Activated CD4-positive, alpha-beta T cell treated with anti-CD3 and anti-CD28 coated beads for 36 hours (primary cell): ENCODE results near the gene PP2D1. TPM values are rescaled to one million over a fixed set of nuclear protein-coding genes. Genes with fewer than 3 reads are reported as not detected.
"Not testable (repeated sequence)": the region's sequence is repeated elsewhere in the genome, so short reads cannot be mapped to it uniquely, and the experiment has no call there.

Experiments used
- ATAC-seq: fragments of 200-7000 bp; cut with Tn5 transposase; one replicate; pipeline ENCODE4 v1.10.0; 2021; ENCODE audit warnings: mild to moderate bottlenecking, moderate library complexity
- CTCF ChIA-PET: fragments of 350-600 bp; sonication (Branson Sonifier 250); formaldehyde crosslinking; loops from one replicate; lab custom pipeline; 2021; ENCODE audit warnings: antibody characterized with exemption; lab: Charles Lee
- POLR2A ChIA-PET: fragments of 350-600 bp; sonication (Branson Sonifier 250); formaldehyde crosslinking; loops from one replicate; lab custom pipeline; 2021; ENCODE audit warnings: antibody characterized with exemption, inconsistent platforms; lab: Charles Lee
- DNase-seq: peaks from one replicate; pipeline ENCODE4 v3.0.0-alpha.2; 2020
- H3K27ac Mint-ChIP-seq: one replicate; pipeline ENCODE4 v1.8.0; 2021; ENCODE audit warnings: mixed read lengths
- H3K27me3 Mint-ChIP-seq: one replicate; pipeline ENCODE4 v1.8.0; 2021; ENCODE audit warnings: mixed read lengths
- H3K36me3 Mint-ChIP-seq: one replicate; pipeline ENCODE4 v1.8.0; 2021; ENCODE audit warnings: low read depth, mixed read lengths
- H3K4me1 Mint-ChIP-seq: one replicate; pipeline ENCODE4 v1.8.0; 2021; ENCODE audit warnings: mixed read lengths
- H3K4me3 Mint-ChIP-seq: one replicate; pipeline ENCODE4 v1.8.0; 2021; ENCODE audit warnings: mild to moderate bottlenecking, moderate library complexity, mixed read lengths
- H3K9me3 Mint-ChIP-seq: one replicate; pipeline ENCODE4 v1.8.0; 2021; ENCODE audit warnings: low read depth, mixed read lengths
- intact Hi-C, 2 experiments: fragments of 100-400 bp; cut with DNase I in 1 of 2; cut with micrococcal nuclease in 1 of 2; formaldehyde crosslinking; loops; one replicate each; pipeline versions ENCODE4 v1.14.2 to v1.15.1; 2022 to 2024; cut with DNase I, micrococcal nuclease
- total RNA-seq, 2 experiments: library from RNA; stranded (reverse); gene quantifications; one replicate each; pipeline ENCODE4 v1.2.3, GENCODE V29; 2021

The PP2D1 gene
- total RNA-seq, 2 experiments from 2014 or later, result not detected

DNA sequence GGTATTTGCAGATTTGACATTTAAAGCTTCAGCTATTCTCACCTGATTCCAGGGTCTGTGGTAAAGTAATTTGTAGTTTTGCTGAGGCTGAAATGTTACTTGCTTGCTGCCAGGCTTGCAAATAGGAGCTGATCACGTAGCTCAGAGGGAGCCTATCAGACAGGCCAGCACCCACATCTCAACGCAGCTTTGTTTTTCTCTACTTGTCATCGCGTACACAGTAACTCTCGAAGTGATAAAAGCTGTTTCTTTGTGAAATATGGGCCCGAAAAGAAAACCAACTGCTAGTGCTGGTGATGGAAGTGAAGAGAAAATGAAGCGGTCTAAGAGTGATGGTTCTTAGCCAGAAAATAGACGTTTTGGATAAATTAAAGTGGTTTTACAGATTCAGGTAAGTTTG, 41.7 kb downstream of the PP2D1 start:
- H3K4me3 Mint-ChIP-seq, result no peak overlapping the region
- peaks cover 31% of the 10 kb centered on the region for H3K36me3 Mint-ChIP-seq
- intact Hi-C loops, result no loop called here
- no peak overlapping the region for H3K27ac Mint-ChIP-seq
- H3K4me1 Mint-ChIP-seq, result peaks cover 35% of the 10 kb centered on the region
- ChIA-PET POLR2A (no interaction called here), CTCF (no interaction called here)
- DNase-seq (no peak), ATAC-seq (no peak)
- H3K9me3 Mint-ChIP-seq, result no peaks in the 10 kb centered on the region
- no peaks in the 10 kb centered on the region for H3K27me3 Mint-ChIP-seq

- peaks cover 39% of the 10 kb centered on the region for H3K4me1 Mint-ChIP-seq
- H3K27me3 Mint-ChIP-seq, result no peaks in the 10 kb centered on the region
- ChIA-PET CTCF (no interaction called here), POLR2A (no interaction called here)
- peak overlapping the region; percentile 38 for H3K27ac Mint-ChIP-seq
- intact Hi-C loops, result no loop called here
- DNase-seq, result no peak
- ATAC-seq, result no peak
- H3K4me3 Mint-ChIP-seq, result no peak overlapping the region
- peaks cover 26% of the 10 kb centered on the region for H3K36me3 Mint-ChIP-seq
- H3K9me3 Mint-ChIP-seq, result no peaks in the 10 kb centered on the region
Observed at GRCh38 chr3:19967812-19968211, 44.3 kb downstream of the PP2D1 start.

DNA sequence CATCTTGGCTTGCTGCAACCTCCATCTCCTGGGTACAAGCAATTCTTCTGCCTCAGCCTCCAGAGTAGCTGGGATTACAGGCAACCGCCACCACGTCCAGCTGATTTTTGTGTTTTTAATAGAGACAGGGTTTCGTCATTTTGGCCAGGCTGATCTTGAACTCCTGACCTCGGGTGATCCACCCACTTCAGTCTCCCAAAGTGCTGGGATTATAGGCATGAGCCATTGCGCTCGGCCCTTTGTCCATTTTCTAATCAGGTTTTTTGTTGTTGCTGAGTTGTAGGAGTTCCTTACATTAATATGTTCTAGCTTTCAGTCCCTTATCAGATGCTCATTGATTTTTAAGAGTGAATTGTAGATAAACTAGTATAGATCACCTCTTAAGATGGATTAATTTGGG, 44.9 kb downstream of the PP2D1 start:
- intact Hi-C loops, result no loop called here
- peaks cover 25% of the 10 kb centered on the region for H3K36me3 Mint-ChIP-seq
- CTCF ChIA-PET, result interaction anchor here (0.6 to 0.7 kb wide), 2 partner anchors 8 to 734 kb away, joined by 3 read pairs; no protein-coding TSS in a partner anchor
- POLR2A ChIA-PET, result no interaction called here
- no peak overlapping the region for H3K4me3 Mint-ChIP-seq
- H3K27me3 Mint-ChIP-seq, result no peaks in the 10 kb centered on the region
- peaks cover 41% of the 10 kb centered on the region for H3K4me1 Mint-ChIP-seq
- H3K27ac Mint-ChIP-seq, result no peak overlapping the region
- ATAC-seq (no peak), DNase-seq (no peak)
- no peaks in the 10 kb centered on the region for H3K9me3 Mint-ChIP-seq

DNA sequence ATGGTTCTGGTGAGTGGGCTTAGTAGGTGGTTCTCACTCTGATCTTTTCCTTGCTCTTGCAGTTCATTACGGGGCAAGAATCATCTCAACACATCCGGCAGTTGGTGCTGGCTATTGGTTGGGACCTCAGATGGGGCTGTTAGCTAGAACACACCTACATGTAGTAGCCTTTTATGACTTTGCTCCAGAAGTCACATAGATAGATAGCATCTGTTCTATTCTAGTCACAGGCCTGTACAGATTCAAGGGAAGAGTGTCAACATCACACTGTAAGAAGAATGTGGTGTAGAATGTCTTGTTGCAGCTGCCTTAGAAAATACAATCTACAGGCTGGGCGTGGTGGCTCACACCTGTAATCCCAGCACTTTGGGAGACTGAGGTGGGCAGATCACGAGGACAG, 50.1 kb downstream of the PP2D1 start:
- CTCF ChIA-PET, result interaction anchor here (1.4 kb wide), 1 partner anchor 11 kb away, joined by 4 read pairs; no protein-coding TSS in a partner anchor
- POLR2A ChIA-PET, result no interaction called here
- H3K4me3 Mint-ChIP-seq, result no peak overlapping the region
- H3K9me3 Mint-ChIP-seq, result no peaks in the 10 kb centered on the region
- peaks cover 35% of the 10 kb centered on the region for H3K36me3 Mint-ChIP-seq
- no peak overlapping the region for H3K27ac Mint-ChIP-seq
- DNase-seq (no peak), ATAC-seq (no peak)
- intact Hi-C loops, result no loop called here
- H3K27me3 Mint-ChIP-seq, result no peaks in the 10 kb centered on the region
- peaks cover 64% of the 10 kb centered on the region for H3K4me1 Mint-ChIP-seq

DNA sequence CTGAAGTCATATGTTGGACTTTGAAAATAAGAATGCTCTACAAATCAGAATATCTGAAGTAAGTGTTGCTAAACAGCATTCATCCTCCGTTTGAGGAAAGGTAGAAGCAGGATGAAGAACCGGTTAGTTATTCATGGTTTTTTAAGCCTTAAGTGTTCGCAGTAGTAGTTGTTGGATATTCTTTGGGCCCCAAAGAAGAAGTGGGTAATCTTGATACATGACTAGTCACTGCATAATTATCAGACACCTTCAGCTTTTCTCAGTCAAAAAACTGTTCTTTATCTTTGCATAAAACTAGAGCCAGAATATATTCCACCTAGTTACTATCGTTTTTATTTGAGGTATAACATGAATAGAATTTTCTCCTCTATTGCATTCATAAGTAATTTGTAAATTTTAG, 51.4 kb downstream of the PP2D1 start:
- H3K36me3 Mint-ChIP-seq, result peaks cover 32% of the 10 kb centered on the region
- no peak overlapping the region for H3K4me3 Mint-ChIP-seq
- H3K27ac Mint-ChIP-seq, result peak overlapping the region; percentile 19
- H3K27me3 Mint-ChIP-seq, result no peaks in the 10 kb centered on the region
- intact Hi-C loops, result no loop called here
- no peaks in the 10 kb centered on the region for H3K9me3 Mint-ChIP-seq
- DNase-seq, result no peak
- peaks cover 59% of the 10 kb centered on the region for H3K4me1 Mint-ChIP-seq
- POLR2A ChIA-PET, result no interaction called here
- CTCF ChIA-PET, result no interaction called here
- no peak for ATAC-seq

GRCh38 chr3:19959505-19959904, 52.6 kb downstream of the PP2D1 start:
- Mint-ChIP-seq H3K4me3 (no peak overlapping the region), H3K36me3 (peaks cover 41% of the 10 kb centered on the region), H3K27ac (no peak overlapping the region), H3K27me3 (no peaks in the 10 kb centered on the region), H3K9me3 (no peaks in the 10 kb centered on the region), H3K4me1 (peaks cover 60% of the 10 kb centered on the region)
- DNase-seq (no peak), ATAC-seq (no peak)
- POLR2A ChIA-PET, result no interaction called here
- CTCF ChIA-PET, result interaction anchor here (1.0 to 1.2 kb wide), 2 partner anchors 10 to 12 kb away, joined by 3 to 4 read pairs; no protein-coding TSS in a partner anchor
- intact Hi-C loops, result no loop called here

- H3K9me3 Mint-ChIP-seq, intact Hi-C loops, ATAC-seq, H3K27ac Mint-ChIP-seq, H3K27me3 Mint-ChIP-seq, H3K4me3 Mint-ChIP-seq, DNase-seq: not testable (repeated sequence)
- CTCF ChIA-PET, result interaction anchor here (0.6 kb wide), 1 partner anchor 13 kb away, joined by 3 read pairs; no protein-coding TSS in a partner anchor
- Mint-ChIP-seq H3K36me3 (peaks cover 41% of the 10 kb centered on the region), H3K4me1 (peaks cover 55% of the 10 kb centered on the region)
- POLR2A ChIA-PET, result interaction anchor here (0.7 kb wide), 2 partner anchors 20 to 91 kb away, joined by 4 to 5 read pairs; no protein-coding TSS in a partner anchor
Observed at GRCh38 chr3:19957354-19957753, 54.7 kb downstream of the PP2D1 start.

DNA sequence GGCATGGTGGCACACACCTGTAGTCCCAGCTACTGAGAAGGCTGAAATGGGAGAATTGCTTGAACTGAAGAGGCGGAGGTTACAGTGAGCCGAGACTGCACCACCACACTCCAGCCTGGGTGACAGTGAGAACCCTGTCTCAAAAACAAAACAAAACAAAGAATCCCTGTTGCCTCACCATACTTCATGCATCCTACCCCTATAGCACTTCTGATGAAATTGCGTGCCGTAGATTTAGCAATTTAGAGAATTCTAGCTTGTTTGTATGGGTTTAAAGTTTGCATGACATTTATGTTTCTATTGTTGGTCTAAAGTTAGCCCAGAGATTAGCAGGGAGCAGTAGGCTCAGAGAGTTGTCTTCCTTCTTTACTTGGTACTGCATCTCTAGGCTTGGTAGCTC, 57.4 kb downstream of the PP2D1 start:
- Mint-ChIP-seq H3K27me3 (no peaks in the 10 kb centered on the region), H3K9me3 (no peaks in the 10 kb centered on the region), H3K4me3 (no peak overlapping the region), H3K4me1 (peaks cover 50% of the 10 kb centered on the region), H3K27ac (no peak overlapping the region), H3K36me3 (peaks cover 42% of the 10 kb centered on the region)
- intact Hi-C loops, result no loop called here
- CTCF ChIA-PET, result no interaction called here
- ATAC-seq (no peak), DNase-seq (no peak)
- POLR2A ChIA-PET, result interaction anchor here (0.6 kb wide), 1 partner anchor 24 kb away, joined by 3 read pairs; no protein-coding TSS in a partner anchor

- DNase-seq (no peak), ATAC-seq (no peak)
- peaks cover 47% of the 10 kb centered on the region for H3K4me1 Mint-ChIP-seq
- intact Hi-C loops, result no loop called here
- ChIA-PET CTCF (no interaction called here), POLR2A (interaction anchor here (1.0 kb wide), 1 partner anchor 91 kb away, joined by 3 read pairs; no protein-coding TSS in a partner anchor)
- H3K36me3 Mint-ChIP-seq, result peaks cover 33% of the 10 kb centered on the region
- H3K9me3 Mint-ChIP-seq, result no peaks in the 10 kb centered on the region
- H3K27ac Mint-ChIP-seq, result no peak overlapping the region
- no peak overlapping the region for H3K4me3 Mint-ChIP-seq
- no peaks in the 10 kb centered on the region for H3K27me3 Mint-ChIP-seq
Observed at GRCh38 chr3:19950316-19950715, 61.7 kb downstream of the PP2D1 start.

- intact Hi-C loops, result loop anchor here in 1 of 2 experiments (5.0 kb wide), 1 partner anchor 61 kb away; no protein-coding TSS in a partner anchor
- H3K4me1 Mint-ChIP-seq, result peaks cover 45% of the 10 kb centered on the region
- ATAC-seq (no peak), DNase-seq (no peak)
- ChIA-PET POLR2A (interaction anchor here (0.6 to 2.4 kb wide), 4 partner anchors 11 to 131 kb away, joined by 4 to 7 read pairs (median 7); no protein-coding TSS in a partner anchor), CTCF (interaction anchor here (1.0 to 1.5 kb wide), 3 partner anchors 17 to 93 kb away, joined by 3 to 4 read pairs (median 3); no protein-coding TSS in a partner anchor)
- peak overlapping the region; percentile 99 for H3K27ac Mint-ChIP-seq
- H3K4me3 Mint-ChIP-seq, result peak overlapping the region; percentile 96
- no peaks in the 10 kb centered on the region for H3K9me3 Mint-ChIP-seq
- H3K36me3 Mint-ChIP-seq, result peaks cover 23% of the 10 kb centered on the region
- H3K27me3 Mint-ChIP-seq, result no peaks in the 10 kb centered on the region
Observed at GRCh38 chr3:19948226-19948591, 63.9 kb downstream of the PP2D1 start.

DNA sequence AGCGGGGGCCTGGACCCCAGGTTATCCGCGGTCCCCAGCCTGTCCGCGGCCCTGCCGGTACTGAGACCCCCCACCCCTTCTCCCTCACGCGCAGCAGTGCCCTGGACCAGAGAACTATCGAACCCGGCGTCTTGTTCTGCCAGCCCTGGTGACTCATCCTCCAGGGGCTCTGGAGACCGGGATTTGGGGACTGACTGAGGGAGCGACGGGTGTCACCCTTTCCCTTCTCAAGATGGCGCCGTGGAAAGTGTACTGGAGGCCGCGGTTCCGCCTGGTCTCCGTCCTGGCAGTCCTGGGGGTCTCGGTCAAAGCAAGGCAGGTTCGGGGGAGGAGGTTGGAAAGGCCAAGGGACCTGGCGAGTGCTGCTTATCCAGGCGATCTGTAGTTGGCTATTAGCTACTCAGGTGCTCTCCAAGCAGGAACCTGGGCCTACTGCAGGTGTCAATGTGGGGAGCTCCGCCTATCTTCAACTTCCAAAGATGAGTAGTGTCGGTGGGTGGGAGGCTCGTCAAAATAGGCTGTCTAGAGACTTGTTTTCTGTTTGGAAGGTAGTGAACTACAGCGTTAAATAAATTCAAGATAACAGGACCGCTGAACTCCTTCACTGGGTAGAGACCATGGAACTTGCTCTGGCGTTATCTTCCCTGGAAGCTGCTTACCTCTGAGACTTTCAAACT, 64.4 kb downstream of the PP2D1 start:
- H3K4me3 Mint-ChIP-seq, result peak overlapping the region; percentile 96
- H3K4me1 Mint-ChIP-seq, result peaks cover 45% of the 10 kb centered on the region
- intact Hi-C loops, result loop anchor here (1.0 to 5.0 kb wide), 7 partner anchors 10 to 239 kb away; partner anchors contain the start of genes SGO1 (in 2 of the 2) and KAT2B (in 1 of the 2)
- POLR2A ChIA-PET, result interaction anchor here (0.6 to 2.4 kb wide), 5 partner anchors 10 to 239 kb away, joined by 3 to 7 read pairs (median 7); partner anchors contain the start of gene SGO1
- H3K9me3 Mint-ChIP-seq, result no peaks in the 10 kb centered on the region
- DNase-seq (peak; percentile 73), ATAC-seq (peak; percentile 42)
- CTCF ChIA-PET, result interaction anchor here (1.0 to 1.5 kb wide), 3 partner anchors 16 to 93 kb away, joined by 3 to 4 read pairs (median 3); no protein-coding TSS in a partner anchor
- H3K36me3 Mint-ChIP-seq, result peaks cover 23% of the 10 kb centered on the region
- H3K27me3 Mint-ChIP-seq, result no peaks in the 10 kb centered on the region
- H3K27ac Mint-ChIP-seq, result peak overlapping the region; percentile 99
